HG03439 (cell line): Measurements from ENCODE around the gene TM4SF20.

Experiments
- ATAC-seq: cut with Tn5 transposase; IDR thresholded peaks from one replicate; pipeline ENCODE4 v1.9.1; 2021; ENCODE audit warnings: mild to moderate bottlenecking, moderate library complexity; ENCODE audit not compliant: unreplicated experiment

Gene TM4SF20, protein sequence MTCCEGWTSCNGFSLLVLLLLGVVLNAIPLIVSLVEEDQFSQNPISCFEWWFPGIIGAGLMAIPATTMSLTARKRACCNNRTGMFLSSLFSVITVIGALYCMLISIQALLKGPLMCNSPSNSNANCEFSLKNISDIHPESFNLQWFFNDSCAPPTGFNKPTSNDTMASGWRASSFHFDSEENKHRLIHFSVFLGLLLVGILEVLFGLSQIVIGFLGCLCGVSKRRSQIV

GRCh38 chr2:227379095-227379494, at the start of gene TM4SF20:
Gene TM4SF20 (minus strand): TSS chr2:227379306. CDS start chr2:227379268, 38 bp downstream.
- ATAC-seq, result no peak

- no peak for ATAC-seq
Observed at GRCh38 chr2:227428731-227429285, 49.7 kb upstream of the TM4SF20 start.

DNA sequence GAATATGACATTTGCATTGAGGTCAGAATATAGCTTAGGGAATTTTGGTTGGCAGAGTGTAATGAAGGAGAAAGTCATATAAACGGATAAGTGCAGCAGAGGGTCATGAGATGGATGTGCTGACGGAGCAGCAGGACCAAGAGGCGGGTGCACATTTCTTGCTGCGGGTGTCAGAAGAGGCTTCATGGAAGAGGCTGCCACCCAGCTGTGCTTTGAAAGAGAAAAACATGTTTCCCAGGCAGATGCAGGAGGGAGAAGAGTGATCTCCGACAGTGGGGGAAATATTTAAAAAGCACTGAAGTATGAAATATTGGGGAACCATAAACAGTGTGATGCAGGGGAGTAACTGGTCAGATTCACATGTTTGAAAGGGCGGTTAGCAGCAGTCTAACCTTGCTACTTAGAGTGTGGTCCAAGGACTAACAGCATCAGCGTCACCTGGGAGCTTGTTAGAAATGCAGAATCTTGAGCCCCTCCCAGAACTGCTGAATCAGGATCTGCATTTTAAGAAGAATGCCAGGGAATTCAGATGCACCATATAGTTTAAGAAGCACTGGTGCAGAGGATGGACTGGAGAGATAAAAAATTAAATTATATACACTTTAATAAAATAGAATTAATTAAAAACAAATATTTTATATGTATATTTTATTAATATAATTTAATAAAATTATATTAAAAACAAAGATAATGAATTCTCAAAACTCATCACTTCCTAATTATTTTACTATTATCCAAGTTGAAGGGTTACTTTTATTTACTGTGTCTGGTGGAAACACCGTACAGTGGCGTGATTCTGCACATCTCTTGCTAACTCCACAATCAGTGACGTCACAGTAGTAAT, 44.8 kb upstream of the TM4SF20 start:
- no peak for ATAC-seq

- ATAC-seq, result no peak
Observed at GRCh38 chr2:227420087-227421052, 41.3 kb upstream of the TM4SF20 start.

DNA sequence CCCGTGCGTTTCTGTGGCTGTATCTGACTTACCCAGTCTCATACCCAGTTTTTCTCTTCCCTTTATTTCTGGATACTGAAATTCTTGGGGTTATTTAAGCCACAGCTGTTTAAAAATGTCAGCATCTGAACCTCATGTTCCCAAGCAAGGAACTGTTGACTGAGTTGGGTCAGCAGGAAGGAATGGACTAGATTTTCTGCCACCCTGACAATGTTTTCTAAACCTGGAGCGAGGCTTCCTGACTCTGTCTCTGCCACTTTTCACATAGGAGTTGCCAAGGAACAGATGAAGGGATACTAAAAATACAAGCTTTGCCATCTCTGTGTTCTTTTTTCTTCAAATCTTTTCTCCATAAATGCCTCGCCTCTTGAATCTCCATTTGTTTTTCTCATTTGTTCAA, 37.6 kb upstream of the TM4SF20 start:
- ATAC-seq, result no peak

DNA sequence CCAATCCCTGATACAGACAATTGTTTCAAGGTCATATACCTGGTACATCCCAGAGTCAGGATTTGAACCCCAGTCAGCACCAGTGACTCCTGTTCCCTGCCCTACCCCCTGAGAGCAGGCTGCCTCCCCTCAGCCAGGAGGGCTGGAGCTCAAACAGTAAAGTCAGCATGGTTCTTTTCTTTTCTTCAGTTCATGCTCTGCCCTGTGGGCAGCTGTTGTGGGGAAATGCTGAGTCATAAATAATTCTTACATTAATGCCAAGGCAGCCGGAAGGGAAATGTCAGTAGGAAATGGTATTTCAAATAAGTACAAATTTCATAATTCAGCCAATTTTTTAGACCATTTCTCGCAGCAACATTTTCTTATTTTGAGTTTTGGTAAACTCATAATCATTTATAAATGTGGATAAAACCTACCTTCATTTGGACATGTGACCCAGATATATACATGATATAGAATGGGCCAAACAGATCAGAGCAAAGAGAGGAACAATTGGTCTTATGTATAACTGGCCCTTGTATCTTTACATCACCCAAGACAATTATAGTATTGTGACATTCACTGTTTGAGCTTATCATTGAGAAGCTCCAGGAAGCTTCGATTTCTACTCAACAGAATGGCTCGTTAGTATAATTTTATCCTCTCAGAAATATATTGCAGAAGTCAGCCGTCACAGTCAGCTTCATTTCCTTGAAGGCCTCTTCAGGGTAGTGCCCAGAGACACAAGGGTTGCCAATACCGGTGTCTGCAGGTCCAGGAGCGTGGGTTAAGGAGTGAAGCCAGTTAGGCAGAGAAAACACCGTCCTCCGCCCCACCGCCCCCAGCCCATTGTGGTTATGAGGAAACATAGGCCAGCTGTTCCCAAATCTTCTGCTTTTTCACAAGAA, 36.7 kb upstream of the TM4SF20 start:
- ATAC-seq, result no peak

DNA sequence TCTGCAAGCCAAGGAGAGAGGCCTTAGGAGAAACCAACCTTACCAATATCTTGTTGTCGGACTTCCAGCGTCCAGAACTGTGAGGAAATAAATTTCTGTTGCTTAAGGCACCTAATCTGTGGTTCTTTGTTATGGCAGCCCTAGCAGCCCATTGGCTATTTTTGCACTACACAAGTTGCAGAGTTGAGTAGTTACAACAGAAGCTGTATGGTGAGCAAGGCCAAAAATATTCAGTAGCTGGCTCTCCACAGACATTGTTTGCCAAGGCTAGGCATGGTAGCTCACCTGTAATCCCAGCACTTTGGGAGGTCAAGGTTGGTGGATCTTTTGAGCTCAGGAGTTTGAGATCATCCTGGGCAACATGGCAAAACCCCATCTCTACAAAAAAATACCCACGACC, 35.7 kb upstream of the TM4SF20 start:
- no peak for ATAC-seq

DNA sequence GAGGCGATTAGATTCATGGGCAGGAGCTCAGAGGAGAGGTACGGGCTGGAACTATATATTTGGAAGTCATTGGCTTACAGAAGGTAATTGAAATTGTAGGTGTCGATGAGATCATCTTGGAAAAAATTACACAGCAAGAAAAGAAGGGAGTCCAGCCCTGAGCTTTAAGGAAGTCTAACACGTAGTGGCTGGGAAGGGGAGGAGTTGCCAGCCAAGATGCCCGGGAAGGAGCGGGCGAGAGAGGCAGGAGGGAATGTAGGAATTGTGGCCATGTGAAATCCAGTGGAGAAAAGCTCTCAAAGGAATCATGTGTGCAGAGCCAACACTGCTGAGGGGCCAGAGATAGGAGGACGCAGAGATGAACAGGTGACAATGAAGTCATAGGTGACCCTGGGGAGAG, 34.3 kb upstream of the TM4SF20 start:
- ATAC-seq, result no peak

GRCh38 chr2:227412877-227413276, 33.8 kb upstream of the TM4SF20 start:
- no peak for ATAC-seq

GRCh38 chr2:227411990-227412350, 32.9 kb upstream of the TM4SF20 start:
- no peak for ATAC-seq

DNA sequence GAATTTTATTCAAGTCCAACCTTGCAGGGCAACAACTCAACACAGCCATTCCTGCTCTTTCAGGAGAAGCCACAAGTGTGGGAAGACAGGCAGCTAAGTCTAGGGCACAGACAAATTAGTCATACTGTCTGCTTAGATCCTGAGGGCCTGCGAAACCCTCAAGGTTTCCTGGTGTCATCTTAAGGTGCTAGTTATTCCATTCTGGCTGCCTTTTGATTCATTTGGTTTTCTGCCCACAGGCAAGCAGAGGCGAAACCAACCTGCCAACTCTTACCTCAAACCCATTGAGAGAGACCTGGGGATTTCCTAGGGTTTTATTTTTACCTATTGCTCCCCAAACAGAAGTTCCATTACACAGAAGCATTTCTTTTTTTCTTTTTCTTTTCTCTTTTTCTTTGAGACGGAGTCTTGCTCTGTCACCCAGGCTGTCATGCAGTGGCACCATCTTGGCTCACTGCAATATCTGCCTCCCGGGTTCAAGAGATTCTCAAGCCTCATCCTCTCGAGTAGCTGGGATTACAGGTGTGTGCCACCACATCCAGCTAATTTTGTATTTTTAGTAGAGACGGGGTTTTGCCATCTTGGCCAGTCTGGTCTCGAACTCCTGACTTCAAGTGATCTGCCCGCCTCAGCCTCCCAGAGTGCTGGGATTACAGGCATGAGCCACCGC, 32.3 kb upstream of the TM4SF20 start:
- peak; percentile 77 for ATAC-seq

DNA sequence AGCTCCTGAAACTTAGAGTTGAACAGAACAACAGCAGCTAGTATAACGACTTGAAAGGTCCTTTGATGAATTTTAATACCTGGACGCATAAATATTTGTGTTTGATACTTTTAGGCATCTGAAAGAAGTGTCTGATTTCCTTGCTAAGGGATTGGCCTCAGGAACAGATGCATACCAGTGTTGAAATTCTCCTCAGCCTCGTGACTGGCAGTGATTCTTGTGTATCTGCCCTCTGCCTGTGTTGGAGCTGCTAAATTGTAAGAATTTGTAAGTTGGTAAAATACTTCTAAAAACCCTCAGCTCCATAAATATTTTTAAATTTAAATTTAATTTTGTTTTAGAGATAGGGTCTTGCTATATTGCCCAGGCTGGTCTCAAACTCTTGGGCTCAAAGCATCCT, 31.1 kb upstream of the TM4SF20 start:
- ATAC-seq, result no peak

- no peak for ATAC-seq
Observed at GRCh38 chr2:227407591-227408151, 28.6 kb upstream of the TM4SF20 start.

DNA sequence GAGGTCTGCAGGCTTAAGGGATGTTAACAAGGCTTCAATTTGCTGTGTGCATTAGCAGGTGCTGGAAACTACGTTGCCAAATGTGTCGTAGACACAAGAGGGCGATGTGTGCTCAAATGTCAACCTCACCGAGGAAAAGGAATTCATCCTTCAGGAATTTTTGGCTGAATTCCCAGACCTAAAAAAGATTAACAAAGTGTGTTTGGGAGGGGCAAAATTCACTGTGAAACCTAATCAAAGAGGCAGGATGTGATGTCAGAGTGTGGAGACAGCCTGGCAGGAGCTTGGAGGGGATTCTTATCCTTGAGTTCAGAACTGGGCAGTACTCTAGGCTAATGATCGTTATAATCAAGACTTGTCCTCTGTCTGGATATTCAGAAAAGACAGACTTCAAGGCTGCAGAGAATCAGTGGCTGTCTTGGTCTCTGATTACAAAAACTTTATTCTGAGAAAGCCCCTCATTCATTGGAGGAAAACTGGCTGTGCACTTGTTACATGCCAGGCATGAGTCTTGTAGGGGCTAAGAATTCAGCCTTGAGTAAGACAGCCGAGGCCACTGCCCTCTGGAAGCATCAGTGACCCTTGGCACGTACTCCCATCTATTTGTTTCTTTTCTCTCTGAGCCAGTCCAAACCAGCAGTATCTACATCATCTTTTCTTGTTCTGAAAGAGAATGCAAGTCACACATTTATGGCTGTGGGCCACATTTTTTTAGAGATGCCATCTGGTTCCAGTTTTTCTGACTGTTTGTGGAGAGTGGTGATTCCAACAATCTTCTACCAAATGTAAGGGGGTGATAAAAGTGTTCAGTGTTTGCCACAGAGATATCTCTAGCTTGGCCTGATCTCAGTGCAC, 27.3 kb upstream of the TM4SF20 start:
- ATAC-seq, result no peak

- ATAC-seq, result no peak
Observed at GRCh38 chr2:227404585-227405271, 25.6 kb upstream of the TM4SF20 start.

GRCh38 chr2:227402959-227403358, 23.9 kb upstream of the TM4SF20 start:
- ATAC-seq, result no peak

DNA sequence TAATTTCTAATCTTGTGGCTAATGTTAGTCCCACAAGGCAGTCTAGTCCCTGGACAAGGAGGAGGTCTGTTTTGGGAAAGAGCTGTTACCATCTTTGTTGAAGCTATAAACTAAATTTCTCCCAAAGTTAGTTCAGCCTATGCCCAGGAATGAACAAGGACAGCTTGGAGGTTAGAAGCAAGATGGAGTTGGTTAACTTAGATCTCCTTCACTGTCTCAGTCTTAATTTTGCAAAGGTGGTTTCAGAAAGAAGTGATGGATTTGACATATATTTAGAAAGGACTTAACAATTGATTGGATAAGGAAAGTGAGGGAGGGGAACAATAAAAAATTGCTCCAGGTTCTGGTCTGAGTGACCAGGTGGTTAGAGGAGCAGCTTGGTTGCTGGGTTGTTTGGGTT, 23.2 kb upstream of the TM4SF20 start:
- no peak for ATAC-seq

- ATAC-seq, result no peak
Observed at GRCh38 chr2:227401550-227401949, 22.4 kb upstream of the TM4SF20 start.
